Neural progenitor cell (in vitro differentiated cells): Measurements from ENCODE around the gene DDOST. TPM values are rescaled to one million over a fixed set of nuclear protein-coding genes. Genes with fewer than 3 reads are reported as not detected.

Experiments
- DNase-seq: peaks from one replicate; pipeline ENCODE4 v3.0.0-alpha.2; 2016; ENCODE audit warnings: low spot score
- H2AFZ ChIP-seq: fragments of 200-600 bp; sonication (generic); replicated peaks from 2 replicates; pipeline ENCODE4 v1.6.1; 2016; ENCODE audit warnings: antibody characterized with exemption
- H3F3A ChIP-seq: fragments of 200-600 bp; sonication (generic); 2 replicates; pipeline ENCODE4 v1.6.1; 2016; ENCODE audit warnings: antibody characterized with exemption, low read depth
- H3K27ac ChIP-seq: fragments of 200-600 bp; sonication (generic); 2 replicates; pipeline ENCODE4 v1.5.1; 2016; ENCODE audit warnings: mild to moderate bottlenecking
- H3K27me3 ChIP-seq: fragments of 200-600 bp; sonication (generic); 2 replicates; pipeline ENCODE4 v1.6.1; 2016; ENCODE audit warnings: mild to moderate bottlenecking, moderate library complexity
- H3K36me3 ChIP-seq: fragments of 200-600 bp; sonication (generic); 2 replicates; pipeline ENCODE4 v1.5.1; 2016
- H3K4me1 ChIP-seq: fragments of 200-600 bp; sonication (generic); 2 replicates; pipeline ENCODE4 v1.6.1; 2016; ENCODE audit warnings: mixed run types
- H3K4me2 ChIP-seq: fragments of 200-600 bp; sonication (generic); 2 replicates; pipeline ENCODE4 v1.6.1; 2016
- H3K4me3 ChIP-seq: fragments of 200-600 bp; sonication (generic); 2 replicates; pipeline ENCODE4 v1.5.1; 2016
- H3K79me2 ChIP-seq: fragments of 200-600 bp; sonication (generic); 2 replicates; pipeline ENCODE4 v1.6.1; 2016; ENCODE audit warnings: low read depth
- H3K9ac ChIP-seq: fragments of 200-600 bp; sonication (generic); 2 replicates; pipeline ENCODE4 v1.6.1; 2016
- H3K9me3 ChIP-seq: fragments of 200-600 bp; sonication (generic); 2 replicates; pipeline ENCODE4 v1.5.1; 2016; ENCODE audit warnings: low read depth
- H4K20me1 ChIP-seq: fragments of 200-600 bp; sonication (generic); 2 replicates; pipeline ENCODE4 v1.6.1; 2016; ENCODE audit warnings: low read depth
- H3K27ac Mint-ChIP-seq: 3 replicates; pipeline ENCODE4 v1.8.0; 2021; ENCODE audit warnings: mixed read lengths
- H3K27me3 Mint-ChIP-seq: 2 replicates; pipeline ENCODE4 v1.8.0; 2022; ENCODE audit warnings: low read depth, mild to moderate bottlenecking, inconsistent platforms, moderate library complexity, mixed read lengths; ENCODE audit not compliant: insufficient read depth
- H3K36me3 Mint-ChIP-seq: 3 replicates; pipeline ENCODE4 v1.8.0; 2021; ENCODE audit warnings: mixed read lengths
- H3K4me1 Mint-ChIP-seq: 3 replicates; pipeline ENCODE4 v1.8.0; 2021; ENCODE audit warnings: mixed read lengths
- H3K4me3 Mint-ChIP-seq: 3 replicates; pipeline ENCODE4 v1.8.0; 2021; ENCODE audit warnings: mild to moderate bottlenecking, moderate library complexity, mixed read lengths
- H3K9me3 Mint-ChIP-seq: 3 replicates; pipeline ENCODE4 v1.8.0; 2020; ENCODE audit warnings: mixed read lengths
- EZH2 ChIP-seq: fragments of 200-600 bp; sonication (generic); IDR thresholded peaks from 2 replicates; pipeline ENCODE4 v1.6.1; 2017; ENCODE audit warnings: antibody characterized with exemption, mild to moderate bottlenecking, moderate library complexity
- EZH2phosphoT487 ChIP-seq: fragments of 200-600 bp; sonication (generic); IDR thresholded peaks from 2 replicates; pipeline ENCODE4 v1.6.1; 2017; ENCODE audit warnings: antibody characterized with exemption
- total RNA-seq: library from RNA; depleted of rRNA; stranded (reverse); fragments of >200 nt; gene quantifications from 2 replicates; pipeline ENCODE4 v1.2.3, GENCODE V29; 2015; ENCODE audit warnings: low replicate concordance
- TF ChIP-seq, protein P1 (sequence below): fragments of 200-600 bp; sonication (generic); IDR thresholded peaks from 2 replicates; pipeline ENCODE4 v1.5.1; 2017; ENCODE audit warnings: antibody characterized with exemption, mild to moderate bottlenecking

The DDOST gene
- total RNA-seq, 1 donor from 2014 or later: 151 TPM

- no peak within 1 kb of the TSS for H3K27ac ChIP-seq
Measured at GRCh38 chr1:20633190-20634064, 27.7 kb downstream of the DDOST start, which contains the start of gene PINK1. Gene PINK1, plus strand, starts transcription at chr1:20633458. Its CDS starts 91 bp downstream, at chr1:20633549.

DNA sequence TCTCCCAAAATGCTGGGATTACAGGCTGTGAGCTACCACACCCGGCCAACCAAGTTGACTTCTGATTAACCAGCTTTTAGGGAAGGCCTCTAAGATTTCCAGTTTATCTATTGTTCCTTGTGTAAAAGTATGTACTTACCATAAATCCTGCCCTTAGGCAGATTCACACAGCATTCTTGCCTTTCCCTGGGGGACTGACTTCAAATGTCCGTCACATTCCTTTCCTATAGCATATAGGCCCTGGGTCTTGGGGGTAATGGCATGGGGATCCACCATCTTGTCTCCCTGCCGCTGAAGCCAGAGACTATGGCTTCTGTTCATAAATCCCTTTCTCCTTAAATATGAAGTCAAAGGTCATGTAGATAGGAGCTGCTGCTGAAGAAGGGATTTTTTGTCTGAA is 28.8 kb downstream of the DDOST start:
- H3K36me3 Mint-ChIP-seq: peaks cover 3% of the 10 kb centered on the region
- H3K27me3 Mint-ChIP-seq: peaks cover 4% of the 10 kb centered on the region
- peaks cover 21% of the 10 kb centered on the region for H3K4me1 Mint-ChIP-seq
- no peak overlapping the region for H3K9ac ChIP-seq
- H3K4me3 Mint-ChIP-seq: peak overlapping the region; percentile 85
- TF ChIP-seq EZH2phosphoT487: no peak
- no peak for TF ChIP-seq EZH2
- TF ChIP-seq, protein P1, sequence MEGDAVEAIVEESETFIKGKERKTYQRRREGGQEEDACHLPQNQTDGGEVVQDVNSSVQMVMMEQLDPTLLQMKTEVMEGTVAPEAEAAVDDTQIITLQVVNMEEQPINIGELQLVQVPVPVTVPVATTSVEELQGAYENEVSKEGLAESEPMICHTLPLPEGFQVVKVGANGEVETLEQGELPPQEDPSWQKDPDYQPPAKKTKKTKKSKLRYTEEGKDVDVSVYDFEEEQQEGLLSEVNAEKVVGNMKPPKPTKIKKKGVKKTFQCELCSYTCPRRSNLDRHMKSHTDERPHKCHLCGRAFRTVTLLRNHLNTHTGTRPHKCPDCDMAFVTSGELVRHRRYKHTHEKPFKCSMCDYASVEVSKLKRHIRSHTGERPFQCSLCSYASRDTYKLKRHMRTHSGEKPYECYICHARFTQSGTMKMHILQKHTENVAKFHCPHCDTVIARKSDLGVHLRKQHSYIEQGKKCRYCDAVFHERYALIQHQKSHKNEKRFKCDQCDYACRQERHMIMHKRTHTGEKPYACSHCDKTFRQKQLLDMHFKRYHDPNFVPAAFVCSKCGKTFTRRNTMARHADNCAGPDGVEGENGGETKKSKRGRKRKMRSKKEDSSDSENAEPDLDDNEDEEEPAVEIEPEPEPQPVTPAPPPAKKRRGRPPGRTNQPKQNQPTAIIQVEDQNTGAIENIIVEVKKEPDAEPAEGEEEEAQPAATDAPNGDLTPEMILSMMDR: no peak
- H3K4me1 ChIP-seq: peaks cover 8% of the 10 kb centered on the region
- H3F3A ChIP-seq: peaks cover 15% of the 10 kb centered on the region
- H4K20me1 ChIP-seq: no peaks in the 10 kb centered on the region
- no peaks in the 10 kb centered on the region for H3K79me2 ChIP-seq
- H3K36me3 ChIP-seq: no peaks in the 10 kb centered on the region
- no peaks in the 10 kb centered on the region for H3K27me3 ChIP-seq
- H3K9me3 ChIP-seq: no peaks in the 10 kb centered on the region
- no peak overlapping the region for H3K27ac ChIP-seq
- no peak overlapping the region for H3K27ac Mint-ChIP-seq
- DNase-seq: no peak
- H3K4me3 ChIP-seq: no peak overlapping the region
- no peak overlapping the region for H2AFZ ChIP-seq
- H3K4me2 ChIP-seq: no peak overlapping the region
- peaks cover 10% of the 10 kb centered on the region for H3K9me3 Mint-ChIP-seq

More at GRCh38 chr1:20633190-20634064, 27.7 kb downstream of the DDOST start, which contains the start of gene PINK1:
- H3K9me3 Mint-ChIP-seq: peaks cover 5% of the 10 kb centered on the region
- no peaks in the 10 kb centered on the region for H4K20me1 ChIP-seq
- peaks cover 15% of the 10 kb centered on the region for H3F3A ChIP-seq
- peak within 1 kb of the TSS; percentile 99 for H3K4me2 ChIP-seq
- TF ChIP-seq, protein P1: peak; percentile 98
- TF ChIP-seq EZH2: no peak
- TF ChIP-seq EZH2phosphoT487: no peak
- peak within 1 kb of the TSS; percentile 91 for H3K4me3 ChIP-seq
- no peaks in the 10 kb centered on the region for H3K36me3 ChIP-seq
- H3K9me3 ChIP-seq: no peaks in the 10 kb centered on the region
- peak within 1 kb of the TSS; percentile 35 for H3K9ac ChIP-seq
- peak within 1 kb of the TSS; percentile 99 for H2AFZ ChIP-seq
- no peaks in the 10 kb centered on the region for H3K27me3 Mint-ChIP-seq
- H3K27me3 ChIP-seq: no peaks in the 10 kb centered on the region
- H3K36me3 Mint-ChIP-seq: no peaks in the 10 kb centered on the region
- H3K4me3 Mint-ChIP-seq: peak within 1 kb of the TSS; percentile 92
- DNase-seq: peak; percentile 92
- H3K79me2 ChIP-seq: no peaks in the 10 kb centered on the region
- H3K27ac Mint-ChIP-seq: peak within 1 kb of the TSS; percentile 81
- peaks cover 14% of the 10 kb centered on the region for H3K4me1 Mint-ChIP-seq
- peaks cover 8% of the 10 kb centered on the region for H3K4me1 ChIP-seq

DNA sequence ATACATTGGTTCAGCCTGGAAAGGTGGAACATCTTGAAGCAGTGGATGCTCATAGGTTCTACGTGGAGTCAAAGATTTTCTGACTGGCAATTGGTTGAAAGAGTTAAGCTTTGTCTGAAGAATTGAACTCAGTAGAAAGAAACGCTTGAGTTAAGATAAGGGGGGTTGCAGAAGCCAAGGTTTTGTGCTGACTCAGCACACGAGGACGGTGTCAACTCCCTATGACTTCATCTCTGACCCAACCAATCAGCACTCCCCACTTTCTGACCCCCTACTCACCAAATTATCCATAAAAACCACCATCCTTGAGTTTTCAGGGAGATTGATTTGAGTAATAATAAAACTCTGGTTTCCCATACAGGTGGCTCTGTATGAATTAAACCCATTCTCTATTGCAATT is 30.4 kb downstream of the DDOST start:
- Histone ChIP-seq H3K36me3 (no peaks in the 10 kb centered on the region), H3K79me2 (no peaks in the 10 kb centered on the region), H3F3A (peaks cover 15% of the 10 kb centered on the region), H3K27ac (no peak overlapping the region), H3K4me2 (no peak overlapping the region), H3K4me1 (peaks cover 8% of the 10 kb centered on the region), H3K4me3 (no peak overlapping the region), H3K27me3 (no peaks in the 10 kb centered on the region), H4K20me1 (no peaks in the 10 kb centered on the region), H3K9ac (no peak overlapping the region), H3K9me3 (no peaks in the 10 kb centered on the region), H2AFZ (no peak overlapping the region)
- no peak overlapping the region for H3K27ac Mint-ChIP-seq
- H3K4me3 Mint-ChIP-seq: no peak overlapping the region
- TF ChIP-seq, protein P1: no peak
- no peak for TF ChIP-seq EZH2phosphoT487
- peaks cover 3% of the 10 kb centered on the region for H3K36me3 Mint-ChIP-seq
- peaks cover 23% of the 10 kb centered on the region for H3K4me1 Mint-ChIP-seq
- no peak for DNase-seq
- peaks cover 12% of the 10 kb centered on the region for H3K9me3 Mint-ChIP-seq
- peaks cover 6% of the 10 kb centered on the region for H3K27me3 Mint-ChIP-seq
